HG02588 (cell line): ENCODE measurements around the gene CD80.
A peak's percentile ranks its signal among the peaks of the same experiment; 100 is the strongest.

Experiments
- ATAC-seq: cut with Tn5 transposase; IDR thresholded peaks from one replicate; pipeline ENCODE4 v1.9.1; 2021; ENCODE audit warnings: mild to moderate bottlenecking, moderate library complexity; ENCODE audit not compliant: unreplicated experiment

The CD80 gene

GRCh38 chr3:119500265-119500664, 59.1 kb downstream of the CD80 start:
- no peak for ATAC-seq

- ATAC-seq: peak; percentile 98
Observed at GRCh38 chr3:119498186-119499011, 61.0 kb downstream of the CD80 start, which contains the start of gene TIMMDC1. Gene TIMMDC1 (plus strand): TSS chr3:119498547. CDS start chr3:119498734, 187 bp downstream.

- ATAC-seq: no peak
Observed at GRCh38 chr3:119497820-119498185, 61.6 kb downstream of the CD80 start.

- no peak for ATAC-seq
Observed at GRCh38 chr3:119494597-119494996, 64.8 kb downstream of the CD80 start.

GRCh38 chr3:119492810-119493209, 66.6 kb downstream of the CD80 start:
- ATAC-seq: no peak

GRCh38 chr3:119492128-119492527, 67.3 kb downstream of the CD80 start:
- ATAC-seq: no peak

DNA sequence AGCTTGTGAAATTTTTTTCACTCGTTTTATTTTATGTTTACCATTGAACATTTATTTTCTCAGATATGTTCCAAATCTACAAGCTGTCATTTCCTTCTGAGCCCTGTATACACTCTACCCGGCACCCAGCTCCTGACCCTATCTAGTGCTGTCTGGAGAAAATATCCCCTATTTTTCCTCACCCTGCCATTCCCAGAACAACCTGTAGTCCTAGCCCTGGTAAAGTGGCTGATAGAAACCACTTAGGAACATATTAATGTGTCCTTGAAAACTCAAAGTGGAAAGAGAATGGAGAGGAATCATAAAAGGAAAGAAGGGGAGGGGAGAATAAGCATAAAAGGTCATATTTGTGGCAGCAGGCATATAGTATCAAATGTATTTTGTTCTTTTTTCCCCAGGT, 69.3 kb downstream of the CD80 start:
- ATAC-seq: no peak

- ATAC-seq: no peak
Observed at GRCh38 chr3:119485563-119485962, 73.9 kb downstream of the CD80 start.

DNA sequence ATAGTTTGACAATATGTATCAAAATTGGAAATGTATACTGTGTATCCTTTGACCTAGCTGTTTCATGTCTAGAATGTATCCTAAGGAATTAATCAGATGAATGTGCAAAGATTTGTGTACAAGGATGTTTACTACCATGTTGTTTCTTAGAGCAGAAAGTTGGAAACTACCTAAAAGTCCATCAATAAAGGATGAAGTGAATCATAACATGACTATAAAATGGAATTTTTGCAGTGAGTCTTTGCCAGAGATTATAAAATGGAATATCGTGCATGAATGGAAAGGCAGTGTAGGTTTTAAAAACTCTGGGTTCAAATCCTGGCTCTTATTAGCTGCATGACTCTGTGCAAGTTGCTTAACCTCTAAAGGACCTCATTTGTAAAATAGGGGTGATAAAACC, 76.3 kb downstream of the CD80 start:
- no peak for ATAC-seq

- no peak for ATAC-seq
Observed at GRCh38 chr3:119481079-119481478, 78.3 kb downstream of the CD80 start.
